ENCODE measurements around the gene RBMX.
"Not testable (repeated sequence)": the region's sequence is repeated elsewhere in the genome, so short reads cannot be mapped to it uniquely, and the experiment has no call there.

Gene RBMX

DNA sequence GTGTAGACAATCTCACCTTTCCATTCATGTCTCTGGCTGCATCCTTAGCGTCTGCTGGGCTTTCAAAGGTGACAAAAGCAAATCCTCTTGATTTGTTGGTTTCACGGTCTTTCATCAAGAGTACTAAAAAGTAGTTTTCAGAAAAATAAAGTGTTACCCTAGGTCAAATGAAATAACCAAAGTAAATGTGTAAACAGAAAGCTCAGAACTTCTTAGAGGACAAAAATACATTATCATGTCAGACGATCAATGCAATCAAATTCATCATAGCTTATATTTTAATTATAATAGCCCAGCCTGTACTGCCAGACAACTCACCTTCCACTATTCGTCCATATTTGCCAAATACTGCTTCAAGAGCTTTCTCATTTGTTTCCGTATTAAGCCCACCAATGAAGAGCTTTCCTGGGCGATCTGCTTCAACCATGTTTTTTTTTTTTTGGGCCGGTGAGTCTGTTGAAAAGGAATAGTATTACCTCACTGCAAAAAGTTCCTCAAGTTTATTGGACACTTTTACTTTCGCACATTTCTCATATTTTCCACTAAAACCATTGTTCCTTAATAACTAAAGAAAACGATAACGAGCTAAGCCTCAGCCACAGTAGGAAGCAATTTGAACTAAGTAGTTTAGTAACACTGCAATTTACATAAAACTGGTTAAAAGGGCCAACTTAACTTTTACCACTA is 1.4 kb downstream of the RBMX start:
- peak overlapping the region; percentile 71 for H3K27ac ChIP-seq (ENCODE audit: low read depth, low read length)
- peak overlapping the region; percentile 88 for H3K4me3 ChIP-seq (ENCODE audit: low read depth, low read length)
- H3K27me3 ChIP-seq (ENCODE audit: insufficient read depth, low read length), result no peaks in the 10 kb centered on the region
- H2AFZ ChIP-seq (ENCODE audit: low read length, unreplicated experiment), result no peak overlapping the region
- no peaks in the 10 kb centered on the region for H3K4me1 ChIP-seq (ENCODE audit: control insufficient read depth, insufficient read depth, low read length, unreplicated experiment)
- H3K36me3 ChIP-seq (ENCODE audit: insufficient read depth, low read length), result peaks cover 14% of the 10 kb centered on the region; the same call in 1 of the 2 replicates
- H3K79me2 ChIP-seq (ENCODE audit: control insufficient read depth, insufficient read depth, low read length, unreplicated experiment), result peaks cover 48% of the 10 kb centered on the region

DNA sequence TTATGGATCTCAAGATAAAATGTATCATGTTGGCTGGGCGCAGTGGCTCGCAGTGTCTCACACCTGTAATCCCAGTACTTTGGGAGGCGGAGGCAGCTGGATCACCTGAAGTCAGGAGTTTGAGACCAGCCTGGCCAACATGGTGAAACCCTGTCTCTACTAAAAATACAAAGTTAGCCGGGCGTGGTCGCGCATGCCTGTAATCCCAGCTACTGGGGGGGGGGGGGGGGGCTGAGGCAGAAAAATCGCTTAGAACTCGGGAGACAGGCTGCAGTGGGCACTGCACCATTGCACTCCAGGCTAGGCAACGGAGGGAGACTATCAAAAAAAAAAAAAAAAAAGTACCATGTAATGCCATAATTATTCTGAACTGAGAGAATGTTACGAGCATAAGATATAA is 2.1 kb downstream of the RBMX start:
- Histone ChIP-seq H3K27ac (ENCODE audit: low read depth, low read length) (no peak overlapping the region), H3K79me2 (ENCODE audit: control insufficient read depth, insufficient read depth, low read length, unreplicated experiment) (peaks cover 48% of the 10 kb centered on the region), H2AFZ (ENCODE audit: low read length, unreplicated experiment) (no peak overlapping the region), H3K4me3 (ENCODE audit: low read depth, low read length) (peak overlapping the region; percentile 88), H3K4me1 (ENCODE audit: control insufficient read depth, insufficient read depth, low read length, unreplicated experiment) (no peaks in the 10 kb centered on the region), H3K36me3 (ENCODE audit: insufficient read depth, low read length) (peaks cover 14% of the 10 kb centered on the region; the same call in 1 of the 2 replicates), H3K27me3 (ENCODE audit: insufficient read depth, low read length) (no peaks in the 10 kb centered on the region)

DNA sequence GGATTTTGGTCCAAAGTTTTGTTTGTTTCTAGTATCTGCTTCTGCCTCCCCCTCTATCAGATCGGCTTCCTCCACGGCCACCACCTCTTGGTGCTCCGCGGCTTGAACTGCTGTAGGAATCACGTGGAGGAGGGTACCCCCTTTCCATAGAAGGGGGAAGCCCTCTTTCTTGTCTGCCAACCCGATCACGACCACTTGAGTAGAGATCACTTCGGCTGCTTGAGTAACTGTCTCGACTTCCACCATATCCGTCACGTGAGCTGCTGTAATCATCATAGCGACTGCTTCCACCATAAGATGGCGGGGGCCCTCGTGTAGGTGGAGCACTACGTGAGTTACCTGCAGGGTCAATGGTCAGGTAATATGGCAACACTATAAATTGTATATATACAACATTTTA is 6.4 kb downstream of the RBMX start:
- H3K27me3 ChIP-seq (ENCODE audit: insufficient read depth, low read length); H3K4me3 ChIP-seq (ENCODE audit: low read depth, low read length); H3K27ac ChIP-seq (ENCODE audit: low read depth, low read length); H3K4me1 ChIP-seq (ENCODE audit: control insufficient read depth, insufficient read depth, low read length, unreplicated experiment); H2AFZ ChIP-seq (ENCODE audit: low read length, unreplicated experiment): not testable (repeated sequence)
- Histone ChIP-seq H3K36me3 (ENCODE audit: insufficient read depth, low read length) (peaks cover 29% of the 10 kb centered on the region), H3K79me2 (ENCODE audit: control insufficient read depth, insufficient read depth, low read length, unreplicated experiment) (peaks cover 42% of the 10 kb centered on the region)

- H3K27ac ChIP-seq (ENCODE audit: low read depth, low read length); H3K27me3 ChIP-seq (ENCODE audit: insufficient read depth, low read length); H3K4me3 ChIP-seq (ENCODE audit: low read depth, low read length); H3K4me1 ChIP-seq (ENCODE audit: control insufficient read depth, insufficient read depth, low read length, unreplicated experiment); H2AFZ ChIP-seq (ENCODE audit: low read length, unreplicated experiment): not testable (repeated sequence)
- H3K79me2 ChIP-seq (ENCODE audit: control insufficient read depth, insufficient read depth, low read length, unreplicated experiment), result peaks cover 34% of the 10 kb centered on the region
- peaks cover 33% of the 10 kb centered on the region for H3K36me3 ChIP-seq (ENCODE audit: insufficient read depth, low read length)
These were observed 7.3 kb downstream of the RBMX start for GRCh38 chrX:136873210-136873609.

DNA sequence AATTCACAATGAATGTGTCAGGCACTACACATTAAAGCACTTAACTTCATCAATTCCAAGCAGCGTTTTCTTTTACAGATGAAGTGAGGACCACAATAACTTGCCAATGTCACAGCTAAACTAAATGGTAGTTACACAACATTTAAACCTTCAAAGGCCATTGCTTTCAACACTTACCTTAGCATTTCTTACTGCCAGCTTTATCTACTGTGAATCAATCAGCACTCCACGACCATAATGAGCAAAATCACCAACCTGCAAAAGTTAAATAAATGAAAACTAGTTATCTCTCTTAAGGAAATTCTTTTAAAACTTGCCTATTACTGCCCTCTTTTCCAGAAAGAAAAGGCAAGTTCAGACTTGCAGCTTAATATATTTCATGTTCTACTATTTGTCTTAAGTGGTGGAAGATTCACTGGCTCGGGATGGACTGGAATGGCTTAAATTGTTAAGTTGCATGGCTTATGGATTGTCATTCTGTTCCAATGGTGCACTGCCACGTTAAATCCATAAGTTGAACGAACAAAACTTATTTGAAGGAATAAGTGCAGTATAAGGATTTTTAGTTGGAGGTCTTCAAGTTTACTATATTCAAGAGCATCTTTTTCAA is 8.3 kb downstream of the RBMX start:
- H3K4me1 ChIP-seq (ENCODE audit: control insufficient read depth, insufficient read depth, low read length, unreplicated experiment), result no peaks in the 10 kb centered on the region
- peaks cover 33% of the 10 kb centered on the region for H3K36me3 ChIP-seq (ENCODE audit: insufficient read depth, low read length)
- H3K79me2 ChIP-seq (ENCODE audit: control insufficient read depth, insufficient read depth, low read length, unreplicated experiment), result peaks cover 26% of the 10 kb centered on the region
- no peak overlapping the region for H3K27ac ChIP-seq (ENCODE audit: low read depth, low read length)
- H2AFZ ChIP-seq (ENCODE audit: low read length, unreplicated experiment), result no peak overlapping the region
- H3K4me3 ChIP-seq (ENCODE audit: low read depth, low read length), result no peak overlapping the region
- no peaks in the 10 kb centered on the region for H3K27me3 ChIP-seq (ENCODE audit: insufficient read depth, low read length)

DNA sequence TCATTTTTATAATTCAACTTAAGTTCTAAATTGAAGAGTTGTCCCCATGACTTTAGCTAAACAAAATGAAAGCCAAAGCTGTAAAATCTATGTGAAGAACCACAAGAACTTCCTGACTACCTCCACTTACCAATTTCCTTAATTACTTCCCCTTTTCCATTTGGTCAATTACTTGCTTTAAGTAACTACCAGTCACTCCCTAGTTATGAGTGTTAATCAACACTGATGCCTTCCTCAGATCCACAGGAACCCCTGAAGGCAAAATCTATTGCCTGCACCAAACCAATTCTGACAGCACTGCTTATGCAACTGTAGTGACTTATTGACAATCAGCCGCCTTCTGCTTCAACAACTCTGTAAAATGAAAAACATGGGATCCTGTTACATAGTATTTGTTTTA is 10.5 kb downstream of the RBMX start:
- no peaks in the 10 kb centered on the region for H3K4me1 ChIP-seq (ENCODE audit: control insufficient read depth, insufficient read depth, low read length, unreplicated experiment)
- H3K27me3 ChIP-seq (ENCODE audit: insufficient read depth, low read length), result no peaks in the 10 kb centered on the region
- peaks cover 14% of the 10 kb centered on the region for H3K79me2 ChIP-seq (ENCODE audit: control insufficient read depth, insufficient read depth, low read length, unreplicated experiment)
- H2AFZ ChIP-seq (ENCODE audit: low read length, unreplicated experiment), result no peak overlapping the region
- peaks cover 26% of the 10 kb centered on the region for H3K36me3 ChIP-seq (ENCODE audit: insufficient read depth, low read length)
- no peak overlapping the region for H3K27ac ChIP-seq (ENCODE audit: low read depth, low read length)
- no peak overlapping the region for H3K4me3 ChIP-seq (ENCODE audit: low read depth, low read length)

DNA sequence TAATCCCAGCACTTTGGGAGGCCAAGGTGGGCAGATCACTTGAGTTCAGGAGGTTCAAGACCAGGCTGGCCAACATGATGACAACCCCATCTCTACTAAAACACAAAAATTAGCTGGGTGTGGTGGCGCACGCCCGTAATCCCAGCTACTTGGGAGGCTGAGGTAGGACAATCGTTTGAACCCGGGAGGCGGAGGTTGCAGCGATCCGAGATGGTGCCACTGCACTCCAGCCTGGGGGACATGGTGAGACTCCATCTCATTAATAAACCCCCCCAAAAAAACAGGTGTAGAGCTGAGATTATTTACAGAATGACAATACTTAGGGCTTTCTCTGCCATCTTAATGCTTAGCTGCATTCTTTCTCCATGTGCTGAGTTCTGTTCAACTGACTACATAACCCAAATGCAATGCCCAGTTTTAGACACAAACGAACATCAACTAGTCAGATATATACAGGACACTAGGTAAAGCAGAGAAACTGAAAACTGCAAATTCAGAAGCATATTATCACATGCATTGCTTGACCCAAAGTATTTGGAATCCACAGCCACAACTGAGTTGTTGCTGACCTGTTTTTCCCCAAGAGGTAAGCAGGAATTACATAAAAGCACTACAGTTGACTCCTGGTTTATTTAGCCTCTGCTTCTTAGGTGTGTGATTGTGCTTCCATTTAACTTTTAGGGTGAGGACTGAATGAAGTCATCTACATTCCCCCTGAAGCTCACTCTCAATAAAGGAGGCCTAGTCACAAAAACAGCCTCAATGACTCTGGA is 12.1 kb downstream of the RBMX start:
- Histone ChIP-seq H2AFZ (ENCODE audit: low read length, unreplicated experiment) (no peak overlapping the region), H3K36me3 (ENCODE audit: insufficient read depth, low read length) (peaks cover 22% of the 10 kb centered on the region), H3K79me2 (ENCODE audit: control insufficient read depth, insufficient read depth, low read length, unreplicated experiment) (peaks cover 11% of the 10 kb centered on the region), H3K27me3 (ENCODE audit: insufficient read depth, low read length) (no peaks in the 10 kb centered on the region), H3K4me3 (ENCODE audit: low read depth, low read length) (no peak overlapping the region), H3K4me1 (ENCODE audit: control insufficient read depth, insufficient read depth, low read length, unreplicated experiment) (no peaks in the 10 kb centered on the region), H3K27ac (ENCODE audit: low read depth, low read length) (no peak overlapping the region)

DNA sequence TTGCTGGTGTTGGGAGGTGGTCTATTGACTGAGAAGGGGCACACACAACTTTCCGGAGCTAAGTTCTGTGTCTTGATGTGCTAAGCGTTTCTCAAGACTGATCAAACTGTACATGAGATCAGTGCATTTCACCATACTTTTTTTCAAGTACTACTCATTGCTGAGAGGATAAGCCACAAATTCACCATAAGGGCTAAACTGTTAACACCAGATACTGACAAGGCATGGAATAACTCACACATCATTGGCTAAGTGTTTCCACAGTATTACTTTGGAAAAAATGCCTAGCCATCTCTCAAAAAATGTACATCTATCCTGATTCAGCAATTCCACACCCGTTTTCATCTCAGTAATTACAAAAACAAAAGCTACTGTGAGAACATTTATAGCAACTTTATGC is 13.0 kb downstream of the RBMX start:
- no peaks in the 10 kb centered on the region for H3K4me1 ChIP-seq (ENCODE audit: control insufficient read depth, insufficient read depth, low read length, unreplicated experiment)
- H3K36me3 ChIP-seq (ENCODE audit: insufficient read depth, low read length), result peaks cover 17% of the 10 kb centered on the region
- peaks cover 7% of the 10 kb centered on the region for H3K79me2 ChIP-seq (ENCODE audit: control insufficient read depth, insufficient read depth, low read length, unreplicated experiment)
- H3K27me3 ChIP-seq (ENCODE audit: insufficient read depth, low read length), result no peaks in the 10 kb centered on the region
- H3K27ac ChIP-seq (ENCODE audit: low read depth, low read length), result no peak overlapping the region; the same call in 1 of the 2 replicates
- no peak overlapping the region for H2AFZ ChIP-seq (ENCODE audit: low read length, unreplicated experiment)
- no peak overlapping the region for H3K4me3 ChIP-seq (ENCODE audit: low read depth, low read length)

GRCh38 chrX:136867096-136867491 is 13.4 kb downstream of the RBMX start:
- Histone ChIP-seq H2AFZ (ENCODE audit: low read length, unreplicated experiment) (no peak overlapping the region), H3K36me3 (ENCODE audit: insufficient read depth, low read length) (peaks cover 14% of the 10 kb centered on the region), H3K27ac (ENCODE audit: low read depth, low read length) (no peak overlapping the region), H3K79me2 (ENCODE audit: control insufficient read depth, insufficient read depth, low read length, unreplicated experiment) (peaks cover 4% of the 10 kb centered on the region), H3K4me1 (ENCODE audit: control insufficient read depth, insufficient read depth, low read length, unreplicated experiment) (no peaks in the 10 kb centered on the region), H3K27me3 (ENCODE audit: insufficient read depth, low read length) (no peaks in the 10 kb centered on the region), H3K4me3 (ENCODE audit: low read depth, low read length) (no peak overlapping the region)

- no peaks in the 10 kb centered on the region for H3K27me3 ChIP-seq (ENCODE audit: insufficient read depth, low read length)
- H3K27ac ChIP-seq (ENCODE audit: low read depth, low read length), result no peak overlapping the region
- no peak overlapping the region for H2AFZ ChIP-seq (ENCODE audit: low read length, unreplicated experiment)
- H3K79me2 ChIP-seq (ENCODE audit: control insufficient read depth, insufficient read depth, low read length, unreplicated experiment), result peaks cover 4% of the 10 kb centered on the region
- peaks cover 12% of the 10 kb centered on the region for H3K36me3 ChIP-seq (ENCODE audit: insufficient read depth, low read length)
- no peaks in the 10 kb centered on the region for H3K4me1 ChIP-seq (ENCODE audit: control insufficient read depth, insufficient read depth, low read length, unreplicated experiment)
- no peak overlapping the region for H3K4me3 ChIP-seq (ENCODE audit: low read depth, low read length)
These were observed 14.0 kb downstream of the RBMX start for GRCh38 chrX:136866337-136867095.

All from ACC112 (cell line).